Mucosa of descending colon (tissue), 3 donors: ENCODE measurements around the gene SHOC1. TPM values are rescaled to one million over a fixed set of nuclear protein-coding genes. Genes with fewer than 3 reads are reported as not detected.
A peak's percentile ranks its signal among the peaks of the same experiment; 100 is the strongest.
"Not testable (repeated sequence)": the region's sequence is repeated elsewhere in the genome, so short reads cannot be mapped to it uniquely, and the experiment has no call there.

Source experiments
- ATAC-seq: fragments of 200-7000 bp; cut with Tn5 transposase; one replicate; pipeline ENCODE4 v1.9.1; 2020; ENCODE audit warnings: mild to moderate bottlenecking, moderate library complexity
- DNase-seq, 3 donors: peaks; one replicate each; pipeline ENCODE4 v3.0.0-alpha.2; 2020
- H3K36me3 ChIP-seq: fragments of 200-600 bp; one replicate; pipeline ENCODE4 v1.8.0; 2021; ENCODE audit warnings: low read depth, mild to moderate bottlenecking
- H3K4me1 ChIP-seq: fragments of 200-600 bp; one replicate; pipeline ENCODE4 v1.8.0; 2021; ENCODE audit warnings: low read depth, mild to moderate bottlenecking
- H3K4me3 ChIP-seq: fragments of 200-600 bp; one replicate; pipeline ENCODE4 v1.8.0; 2021; ENCODE audit warnings: mild to moderate bottlenecking
- H3K9me3 ChIP-seq: fragments of 200-600 bp; one replicate; pipeline ENCODE4 v1.8.0; 2021; ENCODE audit warnings: mild to moderate bottlenecking
- intact Hi-C, 2 donors: fragments of 100-400 bp; cut with DNase I in 1 of 2; cut with micrococcal nuclease in 1 of 2; formaldehyde crosslinking; loops; one replicate each; pipeline versions ENCODE4 v1.11.0 to v1.11.1; 2022; cut with DNase I, micrococcal nuclease
- total RNA-seq, 3 donors: library from RNA; stranded (reverse); fragmentation: NEBNext Ultra II Directional in 2 of 3; extraction: Animal tissue kit (Norgen Biotek cat#: 25700) in 2 of 3; gene quantifications; one replicate each; pipeline versions ENCODE4 v1.2.1 to v1.2.4, GENCODE V29; 2021 to 2023
- TF ChIP-seq, protein P1 (sequence below): fragments of 200-600 bp; IDR thresholded peaks from one replicate; pipeline ENCODE4 v1.8.0; 2022; ENCODE audit warnings: antibody characterized with exemption, mild to moderate bottlenecking
- donor health status: DM: no; HTN: no; CAD: no; lungs with moderate emphysema.
- donor health status: DM: no; HTN: no; CAD: no.
- donor health status: DM: no; HTN: yes; CAD: no.

SHOC1 gene
- total RNA-seq, 3 donors from 2014 or later, result not detected

- Histone ChIP-seq H3K4me3 (no peak overlapping the region), H3K4me1 (peaks cover 3% of the 10 kb centered on the region), H3K36me3 (no peaks in the 10 kb centered on the region), H3K9me3 (no peaks in the 10 kb centered on the region)
- TF ChIP-seq, protein P1, sequence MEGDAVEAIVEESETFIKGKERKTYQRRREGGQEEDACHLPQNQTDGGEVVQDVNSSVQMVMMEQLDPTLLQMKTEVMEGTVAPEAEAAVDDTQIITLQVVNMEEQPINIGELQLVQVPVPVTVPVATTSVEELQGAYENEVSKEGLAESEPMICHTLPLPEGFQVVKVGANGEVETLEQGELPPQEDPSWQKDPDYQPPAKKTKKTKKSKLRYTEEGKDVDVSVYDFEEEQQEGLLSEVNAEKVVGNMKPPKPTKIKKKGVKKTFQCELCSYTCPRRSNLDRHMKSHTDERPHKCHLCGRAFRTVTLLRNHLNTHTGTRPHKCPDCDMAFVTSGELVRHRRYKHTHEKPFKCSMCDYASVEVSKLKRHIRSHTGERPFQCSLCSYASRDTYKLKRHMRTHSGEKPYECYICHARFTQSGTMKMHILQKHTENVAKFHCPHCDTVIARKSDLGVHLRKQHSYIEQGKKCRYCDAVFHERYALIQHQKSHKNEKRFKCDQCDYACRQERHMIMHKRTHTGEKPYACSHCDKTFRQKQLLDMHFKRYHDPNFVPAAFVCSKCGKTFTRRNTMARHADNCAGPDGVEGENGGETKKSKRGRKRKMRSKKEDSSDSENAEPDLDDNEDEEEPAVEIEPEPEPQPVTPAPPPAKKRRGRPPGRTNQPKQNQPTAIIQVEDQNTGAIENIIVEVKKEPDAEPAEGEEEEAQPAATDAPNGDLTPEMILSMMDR, result no peak
- intact Hi-C loops, result no loop called here
- peak; percentile 54 for ATAC-seq
- no peak for DNase-seq
Measured at GRCh38 chr9:111815285-111816070, 20.7 kb upstream of the SHOC1 start.

GRCh38 chr9:111812337-111812736 is 17.6 kb upstream of the SHOC1 start:
- H3K4me3 ChIP-seq, result no peak overlapping the region
- ATAC-seq (no peak), DNase-seq (no peak)
- TF ChIP-seq, protein P1, result no peak
- intact Hi-C loops, result no loop called here
- H3K4me1 ChIP-seq, result peaks cover 3% of the 10 kb centered on the region
- no peaks in the 10 kb centered on the region for H3K36me3 ChIP-seq
- H3K9me3 ChIP-seq, result no peaks in the 10 kb centered on the region

DNA sequence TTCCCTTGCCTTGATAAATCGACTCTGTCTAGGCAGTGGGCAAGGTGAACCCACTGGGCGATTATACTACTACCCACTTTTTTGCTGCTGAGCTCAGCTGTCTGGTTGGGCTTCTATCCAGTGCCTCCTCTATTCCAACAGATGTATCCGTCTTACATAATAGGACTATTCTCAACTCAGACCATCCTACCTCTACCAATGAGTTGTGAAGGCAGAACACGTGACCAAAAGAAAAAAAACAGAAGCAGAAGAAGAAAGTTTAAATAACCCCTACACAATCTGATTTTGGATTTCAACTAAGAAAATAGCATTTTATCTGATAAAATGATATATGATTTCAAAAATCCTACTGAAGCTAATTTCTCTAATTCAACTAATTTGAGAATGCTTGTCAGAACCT is 16.2 kb upstream of the SHOC1 start:
- DNase-seq (no peak), ATAC-seq (no peak)
- Histone ChIP-seq H3K4me1 (no peaks in the 10 kb centered on the region), H3K9me3 (no peaks in the 10 kb centered on the region), H3K4me3 (no peak overlapping the region), H3K36me3 (no peaks in the 10 kb centered on the region)
- intact Hi-C loops, result no loop called here
- TF ChIP-seq, protein P1, result no peak

GRCh38 chr9:111810415-111810814 is 15.7 kb upstream of the SHOC1 start:
- intact Hi-C loops, ATAC-seq: not testable (repeated sequence)

DNA sequence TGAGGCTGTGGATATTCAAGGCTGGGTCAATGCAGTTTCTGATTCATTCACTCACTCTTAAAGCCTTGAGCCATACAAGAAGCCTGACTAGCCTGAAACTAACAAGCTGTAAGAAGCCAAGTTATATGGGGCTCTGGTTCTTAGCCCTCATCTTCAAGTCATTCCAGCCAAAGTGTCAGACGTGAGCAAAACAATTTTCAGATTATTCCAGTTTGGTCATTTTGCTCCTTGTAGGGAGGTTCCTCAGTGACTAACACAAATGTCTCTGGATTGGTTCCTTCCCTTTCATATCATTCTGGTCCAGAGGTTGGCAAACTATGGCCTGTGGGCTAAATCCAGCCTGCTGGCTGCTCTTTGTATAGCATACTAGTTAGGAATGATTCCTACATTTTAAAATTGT is 12.5 kb upstream of the SHOC1 start:
- ATAC-seq, result no peak
- intact Hi-C loops, result no loop called here
- no peak for DNase-seq
- Histone ChIP-seq H3K9me3 (no peaks in the 10 kb centered on the region), H3K4me1 (no peaks in the 10 kb centered on the region), H3K4me3 (no peak overlapping the region), H3K36me3 (no peaks in the 10 kb centered on the region)
- TF ChIP-seq, protein P1, result no peak

More at GRCh38 chr9:111810415-111810814, 15.7 kb upstream of the SHOC1 start:
- not testable (repeated sequence) for H3K9me3 ChIP-seq, DNase-seq, H3K4me3 ChIP-seq, H3K4me1 ChIP-seq, H3K36me3 ChIP-seq

- ATAC-seq, result no peak
- no peaks in the 10 kb centered on the region for H3K4me1 ChIP-seq
- TF ChIP-seq, protein P1, result no peak
Measured at GRCh38 chr9:111806259-111806658, 11.5 kb upstream of the SHOC1 start.

More at GRCh38 chr9:111806259-111806658, 11.5 kb upstream of the SHOC1 start:
- Histone ChIP-seq H3K9me3 (no peaks in the 10 kb centered on the region), H3K36me3 (no peaks in the 10 kb centered on the region), H3K4me3 (no peak overlapping the region)
- intact Hi-C loops, result no loop called here
- DNase-seq, result no peak
